ENCODE data around the gene SLC31A1. TPM values are rescaled to one million over a fixed set of nuclear protein-coding genes. Genes with fewer than 3 reads are reported as not detected.

The SLC31A1 gene
- total RNA-seq, 4 donors from 2014 or later = 11.9 to 28.2 (median 18.2) TPM

DNA sequence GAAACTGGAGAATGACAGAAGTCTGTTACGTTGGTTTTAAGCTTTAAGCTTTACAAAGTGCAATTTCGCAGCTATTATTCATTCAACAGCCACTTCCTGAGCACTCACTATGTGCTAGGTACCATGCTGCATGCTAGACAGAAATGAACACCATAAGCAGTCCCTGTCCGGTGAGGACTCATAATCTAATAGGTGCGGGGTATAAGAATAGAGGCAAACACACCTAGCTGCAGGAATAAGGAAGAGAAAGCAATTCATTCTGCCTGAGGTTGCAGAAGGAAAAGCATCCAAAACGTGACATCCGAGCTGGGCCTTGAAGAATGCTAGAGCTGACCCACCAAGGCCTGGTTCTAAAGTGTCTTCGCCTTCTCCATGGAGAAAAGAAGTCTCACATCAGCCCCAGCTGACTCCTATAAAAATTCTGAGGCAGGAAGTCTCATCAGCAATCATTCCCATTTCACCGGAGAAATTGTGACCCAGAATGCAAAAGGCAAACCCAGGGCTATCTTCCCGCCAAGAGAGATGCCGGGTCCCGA lies 809 bp upstream of the SLC31A1 start:
- no peak for TF ChIP-seq CTCF (IDR thresholded peaks at IDR 0.05; ENCODE audit: low read depth)

DNA sequence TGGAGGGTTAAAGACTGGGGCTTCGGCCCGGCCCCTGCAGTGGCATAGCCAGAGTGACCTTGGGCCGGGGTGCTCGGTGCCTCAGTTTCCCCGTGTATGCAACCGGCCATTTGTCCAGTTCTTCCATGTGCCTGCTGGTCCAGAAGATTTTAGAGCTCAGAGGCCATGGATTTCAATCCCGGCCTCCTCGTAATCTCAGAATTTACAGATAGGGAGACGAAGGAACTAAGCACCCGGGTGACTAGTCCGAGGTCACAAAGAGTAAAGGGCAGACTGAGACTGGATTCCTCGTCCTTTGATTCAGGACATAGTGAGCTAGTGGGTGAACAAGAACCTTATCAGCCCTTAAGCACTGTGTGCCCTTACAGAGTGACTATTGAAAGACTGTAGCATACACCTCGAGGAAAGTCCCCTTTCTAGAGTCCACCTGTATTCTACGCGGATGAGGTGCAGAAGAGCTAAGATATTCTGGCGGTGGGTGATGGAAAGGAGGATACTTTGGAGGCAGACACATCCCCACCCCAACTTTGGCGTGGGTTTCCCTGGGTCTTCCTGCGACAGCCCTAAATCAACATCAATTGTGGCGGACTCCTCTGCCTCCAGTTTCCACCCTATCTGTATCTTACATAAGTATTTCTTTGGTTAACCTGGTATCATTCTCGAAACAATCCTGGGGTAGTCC lies 597 bp downstream of the SLC31A1 start:
- no peak for TF ChIP-seq CTCF (IDR thresholded peaks at IDR 0.05; ENCODE audit: low read depth)

DNA sequence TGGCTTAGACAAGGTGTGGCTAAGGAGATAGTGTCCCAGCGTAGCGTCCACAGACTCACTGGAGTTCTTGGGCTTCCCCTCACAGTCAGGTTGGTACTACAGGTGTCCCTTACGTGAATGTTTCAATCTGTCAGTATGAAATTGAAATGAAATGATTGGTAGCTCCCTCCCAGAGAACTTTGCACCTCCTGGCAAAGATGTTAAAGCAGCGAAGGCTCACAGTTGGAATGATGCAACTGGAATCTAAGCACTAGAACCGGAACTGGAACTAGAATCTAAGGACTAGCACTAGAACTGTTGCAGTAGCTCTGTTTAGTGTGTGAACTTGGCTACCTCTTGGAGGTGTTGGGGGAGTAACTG lies 1.1 kb downstream of the SLC31A1 start:
- TF ChIP-seq CTCF (IDR thresholded peaks at IDR 0.05; ENCODE audit: low read depth) = no peak

- no peak for TF ChIP-seq CTCF (IDR thresholded peaks at IDR 0.05; ENCODE audit: low read depth)
Observed at GRCh38 chr9:113223963-113224362, 2.6 kb downstream of the SLC31A1 start.

DNA sequence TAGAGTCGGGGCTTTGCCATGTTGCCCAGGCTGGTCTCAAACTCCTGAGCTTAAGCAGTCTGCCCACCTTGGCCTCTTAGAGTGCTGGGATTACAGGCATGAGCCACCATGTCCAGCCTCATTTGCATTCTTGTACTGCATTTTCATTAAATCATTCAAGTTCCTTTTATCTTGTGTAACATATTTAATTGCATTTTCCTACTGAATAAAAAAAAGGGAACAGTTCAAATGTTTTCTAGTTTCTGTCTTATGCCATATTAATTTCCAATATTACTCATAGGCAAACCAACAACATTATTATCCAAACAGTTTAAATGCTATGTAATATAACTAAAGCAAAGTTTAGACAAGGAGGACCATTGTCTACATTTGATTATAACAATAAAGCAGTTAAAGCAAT lies 6.1 kb downstream of the SLC31A1 start:
- no peak for TF ChIP-seq CTCF (IDR thresholded peaks at IDR 0.05; ENCODE audit: low read depth)

DNA sequence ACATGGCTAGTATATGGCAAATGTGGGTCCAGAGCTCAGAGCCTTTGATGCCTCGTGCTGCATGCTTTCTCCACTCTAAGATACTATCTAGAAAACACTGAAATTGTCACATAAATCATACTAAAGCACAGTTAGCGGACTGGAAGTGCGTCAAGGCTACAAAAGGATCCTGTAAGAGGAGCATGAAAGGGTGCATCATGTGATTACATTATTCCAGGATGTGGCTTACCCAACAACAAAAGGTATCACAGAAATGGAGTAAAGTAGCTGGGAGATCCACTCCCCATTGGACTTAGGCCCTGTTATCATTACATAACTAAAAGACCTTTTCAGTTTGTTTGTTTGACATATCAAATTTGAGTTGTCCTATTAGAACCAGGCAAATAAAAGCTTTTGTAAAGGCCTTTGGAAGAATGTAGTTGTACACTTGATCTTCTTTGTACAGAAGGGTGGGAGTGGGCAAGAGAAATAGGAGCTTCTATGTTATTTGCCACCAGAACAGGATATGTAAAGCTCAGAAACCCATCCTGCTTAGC lies 6.9 kb downstream of the SLC31A1 start:
- TF ChIP-seq CTCF (IDR thresholded peaks at IDR 0.05; ENCODE audit: low read depth) = no peak

DNA sequence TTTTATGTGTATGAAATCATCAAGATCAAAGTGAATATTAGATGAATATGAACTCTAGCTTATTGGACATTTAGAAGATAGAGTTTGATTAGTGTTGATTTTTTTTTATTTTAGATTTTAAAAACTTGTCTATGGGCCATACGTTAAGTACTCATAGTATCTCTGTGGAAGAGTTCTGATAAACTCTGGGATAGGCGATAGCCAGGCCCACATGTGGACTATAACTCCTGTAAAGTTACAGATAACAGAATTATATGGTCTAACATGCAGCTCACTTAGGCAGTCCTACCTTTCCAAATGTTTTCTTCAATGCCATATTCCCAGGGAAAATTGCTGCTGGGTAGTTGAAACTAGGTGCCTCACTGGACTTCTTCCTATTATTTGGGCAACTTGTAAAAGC lies 10.4 kb downstream of the SLC31A1 start:
- TF ChIP-seq CTCF (IDR thresholded peaks at IDR 0.05; ENCODE audit: low read depth) = no peak
